SHP77 (cell line): Measurements from ENCODE around the gene ARHGEF6.
"Not testable (repeated sequence)": the region's sequence is repeated elsewhere in the genome, so short reads cannot be mapped to it uniquely, and the experiment has no call there.

Experiments used
- DNase-seq, 2 experiments: peaks; one replicate each; lab custom pipeline; 2025; lab: John Stamatoyannopoulos, UW

The ARHGEF6 gene

DNA sequence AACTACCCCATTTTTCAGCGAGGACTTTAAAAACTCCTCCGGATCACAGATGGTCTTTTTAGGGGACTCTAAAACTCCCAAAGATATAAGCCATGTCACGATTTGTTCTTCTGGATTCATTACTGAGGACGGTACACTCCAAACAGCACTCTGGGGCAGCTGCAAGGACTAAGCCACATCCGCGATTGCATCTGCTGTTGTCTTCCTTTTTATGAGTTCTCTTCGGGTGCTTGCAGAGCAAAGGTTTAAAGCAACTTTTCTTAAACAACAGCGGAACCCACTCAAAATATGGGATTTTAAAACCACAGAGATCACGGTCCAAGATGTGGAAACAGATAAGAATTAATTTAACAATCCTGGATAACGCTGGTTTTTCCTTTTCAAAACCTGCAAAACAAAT, at the start of gene ARHGEF6:
ARHGEF6 (minus strand) TSS at position 170 of the 400 bp plus-strand sequence; CDS start at position 120, 50 bp downstream.
- DNase-seq: no peak

DNA sequence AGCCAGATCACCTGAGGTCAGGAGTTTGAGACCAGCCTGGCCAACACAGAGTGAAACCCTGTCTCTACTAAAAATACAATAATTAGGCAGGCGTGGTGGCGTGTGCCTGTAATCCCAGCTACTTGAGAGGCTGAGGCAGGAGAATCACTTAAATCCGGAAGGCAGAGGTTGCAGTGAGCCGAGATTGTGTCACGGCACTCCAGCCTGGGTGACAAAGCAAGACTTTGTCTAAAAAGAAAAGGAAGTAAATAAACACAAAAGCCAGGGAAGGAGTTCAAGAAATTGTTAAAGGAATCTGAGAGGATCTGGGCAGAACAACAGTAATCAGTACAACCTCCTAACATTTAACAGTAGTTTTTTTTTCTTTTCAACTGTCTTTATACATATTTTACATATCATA, 48.7 kb upstream of the ARHGEF6 start:
- no peak for DNase-seq

GRCh38 chrX:136828830-136829229, 48.1 kb upstream of the ARHGEF6 start:
- no peak for DNase-seq

DNA sequence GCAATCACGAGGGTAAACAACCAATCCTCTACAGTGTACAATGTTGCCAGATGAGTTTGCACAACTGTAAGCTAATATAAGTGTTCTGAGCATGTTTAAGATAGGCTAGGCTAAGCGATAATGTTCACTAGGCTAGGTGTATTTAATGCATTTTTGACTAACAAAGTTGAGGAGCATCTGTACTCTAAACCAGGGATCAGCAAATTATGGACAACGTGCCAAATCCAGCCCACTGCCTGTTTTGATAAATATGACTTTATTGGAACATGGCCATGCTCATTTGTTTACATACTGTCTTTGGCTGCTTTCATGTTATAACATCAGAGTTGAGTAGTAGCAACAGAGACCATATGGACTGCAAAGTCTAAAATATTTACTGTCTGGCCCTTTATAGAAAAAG, 46.3 kb upstream of the ARHGEF6 start:
- no peak for DNase-seq

DNA sequence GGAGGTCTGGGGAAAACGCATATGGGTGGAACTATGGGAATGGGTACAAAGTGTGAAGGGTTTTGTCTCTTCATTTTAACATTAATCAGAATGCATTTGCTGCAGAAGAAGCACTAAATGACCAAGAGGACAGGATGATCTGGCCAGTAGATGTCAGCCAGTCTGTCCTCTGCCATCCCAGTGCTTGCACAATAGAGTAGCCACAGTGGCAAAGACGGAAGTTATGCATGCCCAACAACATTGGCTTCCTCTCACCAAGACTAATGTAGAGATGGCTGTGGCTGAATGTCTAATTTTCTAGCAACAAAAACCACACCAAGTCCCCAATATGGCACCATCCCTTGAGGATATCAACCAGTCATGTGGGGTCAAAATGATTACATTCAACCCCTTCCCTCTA, 45.0 kb upstream of the ARHGEF6 start:
- DNase-seq: no peak

GRCh38 chrX:136823175-136823574, 42.4 kb upstream of the ARHGEF6 start:
- DNase-seq: no peak

DNA sequence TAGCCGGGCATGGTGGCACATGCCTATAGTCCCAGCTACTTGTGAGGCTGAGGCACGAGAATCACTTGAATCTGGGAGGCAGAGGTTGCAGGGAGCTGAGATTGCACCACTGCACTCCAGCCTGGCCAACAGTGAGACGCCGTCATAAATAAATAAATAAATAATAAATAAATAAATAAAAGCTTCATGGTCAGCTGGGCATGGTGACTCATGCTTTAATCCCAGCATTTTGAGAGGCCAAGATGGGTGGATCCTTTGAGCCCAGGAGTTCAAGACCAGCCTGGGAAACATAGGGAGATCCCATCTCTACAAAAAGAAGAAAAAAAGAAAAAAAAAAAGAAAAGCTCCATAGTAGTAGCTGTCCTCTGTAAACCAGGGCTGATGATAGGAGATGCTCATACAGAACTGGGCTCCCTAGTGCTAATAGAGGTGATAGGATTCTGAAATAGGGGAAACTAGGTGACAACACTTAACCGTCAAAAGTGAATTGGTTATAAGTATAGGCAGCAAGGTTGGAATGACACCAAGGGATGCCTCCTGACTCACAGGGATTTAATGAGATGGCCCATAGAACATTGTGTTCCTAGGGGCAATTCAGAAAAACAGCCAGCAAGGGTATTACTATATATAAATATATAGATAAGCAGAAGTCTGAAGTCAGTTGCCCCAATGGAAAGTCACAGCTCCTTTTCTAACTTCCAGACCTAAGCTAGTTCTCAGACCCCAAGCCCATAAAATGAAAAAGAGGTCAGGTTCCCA, 41.8 kb upstream of the ARHGEF6 start:
- no peak for DNase-seq

- DNase-seq: not testable (repeated sequence)
Observed at GRCh38 chrX:136819756-136820155, 39.0 kb upstream of the ARHGEF6 start.

DNA sequence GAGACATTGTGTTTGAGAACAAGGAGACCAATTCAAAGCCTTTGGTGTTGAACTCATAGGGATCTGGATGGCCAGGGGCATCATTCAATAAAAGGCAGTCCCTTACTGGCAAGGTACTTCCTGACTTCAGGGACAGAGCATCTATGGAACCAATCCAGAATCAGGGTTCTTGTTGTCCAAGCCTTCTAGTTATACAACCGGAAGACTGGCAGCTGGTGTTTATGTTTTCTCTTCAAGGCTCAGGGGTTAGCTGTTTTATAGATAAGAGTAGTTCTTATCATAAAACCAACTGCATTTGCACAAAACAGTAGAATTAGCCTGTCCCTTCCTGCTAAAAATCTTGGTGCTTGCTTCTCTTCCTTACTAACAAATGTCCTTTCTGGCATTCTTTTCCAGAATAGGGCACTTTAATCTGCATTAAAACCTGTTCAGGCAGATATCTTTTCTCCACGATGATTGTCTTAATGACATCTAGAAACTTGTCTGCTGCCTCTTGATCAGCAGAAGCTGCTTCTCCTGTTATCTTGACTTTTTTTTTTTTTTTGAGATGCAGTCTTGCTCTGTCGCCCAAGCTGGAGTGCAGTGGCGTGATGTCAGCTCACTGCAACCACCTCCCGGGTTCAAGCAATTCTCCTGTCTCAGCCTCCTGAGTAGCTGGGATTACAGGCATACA, 38.4 kb upstream of the ARHGEF6 start:
- DNase-seq: no peak

DNA sequence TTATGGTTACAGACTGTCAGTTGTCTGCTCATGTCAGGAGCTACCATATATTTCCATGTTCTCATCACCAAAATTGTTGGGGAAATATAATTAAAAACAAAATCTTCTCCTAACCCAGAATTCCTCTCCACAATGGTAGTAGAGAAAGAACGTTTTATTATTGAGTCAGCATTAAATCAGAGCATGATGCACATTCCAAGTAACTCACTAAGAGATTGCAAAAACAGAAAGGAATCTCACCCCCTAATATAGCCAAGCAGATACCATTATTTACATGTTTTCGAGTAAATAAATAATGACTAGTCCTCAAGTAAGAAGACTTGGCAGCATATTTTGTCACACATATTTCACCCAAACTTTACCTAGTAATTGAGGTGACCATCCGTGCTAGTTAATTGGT, 36.2 kb upstream of the ARHGEF6 start:
- no peak for DNase-seq

GRCh38 chrX:136814847-136815750, 34.4 kb upstream of the ARHGEF6 start:
- no peak for DNase-seq

- DNase-seq: no peak
Observed at GRCh38 chrX:136812286-136812685, 31.6 kb upstream of the ARHGEF6 start.

DNA sequence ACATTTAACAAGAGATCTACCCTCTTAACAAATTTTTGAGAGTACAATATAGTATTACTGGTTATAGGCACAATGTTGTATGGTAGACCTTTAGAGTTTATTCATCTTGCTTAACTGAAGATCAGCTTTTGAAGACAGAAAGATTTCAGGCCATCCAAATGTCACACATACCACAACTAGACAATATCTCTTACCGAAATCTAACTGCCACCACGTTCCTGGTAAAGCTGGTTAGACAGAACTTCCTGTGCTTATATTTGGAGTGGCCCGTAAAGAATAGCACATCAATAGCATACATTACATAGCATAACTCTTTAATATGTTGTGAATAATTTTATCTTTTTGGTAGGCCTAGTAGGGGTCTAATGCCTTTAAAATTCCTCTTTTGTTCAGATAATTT, 29.8 kb upstream of the ARHGEF6 start:
- no peak for DNase-seq

GRCh38 chrX:136806891-136807410, 26.2 kb upstream of the ARHGEF6 start:
- DNase-seq: no peak

DNA sequence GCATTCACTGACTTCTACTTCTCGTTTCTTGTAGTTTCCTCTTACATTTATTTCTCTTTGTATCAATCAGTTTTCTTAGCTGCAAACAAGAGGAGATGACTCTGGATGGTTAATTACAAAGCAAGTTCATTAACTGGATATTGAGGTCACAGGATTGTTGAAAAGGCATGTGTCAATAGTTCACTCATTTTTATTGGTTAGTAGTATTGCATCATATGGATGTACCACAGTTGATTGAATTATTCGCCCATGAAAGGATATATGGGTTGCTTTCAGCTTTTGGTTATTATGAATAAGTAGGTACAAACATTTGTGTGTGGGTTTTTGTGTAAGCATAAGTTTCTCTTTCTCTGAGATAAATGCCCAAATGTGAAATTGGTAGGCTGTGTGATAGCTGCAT, 21.8 kb upstream of the ARHGEF6 start:
- no peak for DNase-seq

DNA sequence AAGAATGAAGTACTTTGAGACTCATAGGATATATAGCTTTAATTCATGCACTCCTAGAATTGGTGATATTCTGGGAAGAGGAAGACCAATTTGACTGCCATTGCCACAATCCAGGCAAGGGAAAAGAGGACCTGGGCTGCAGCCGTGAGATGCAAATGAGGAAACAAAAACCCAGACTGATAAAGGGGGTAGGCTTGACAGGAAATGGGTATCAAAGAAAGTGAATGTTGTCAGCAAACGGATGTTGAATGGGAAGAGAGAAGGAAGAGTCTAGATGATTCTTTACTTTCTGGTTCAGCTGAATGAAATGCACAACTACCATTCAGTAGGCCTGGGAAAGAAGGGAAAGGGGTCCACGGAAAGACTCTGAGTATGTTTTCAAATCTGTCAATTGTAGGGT, 17.1 kb upstream of the ARHGEF6 start:
- DNase-seq: no peak

- DNase-seq: not testable (repeated sequence)
Observed at GRCh38 chrX:136795132-136795531, 14.4 kb upstream of the ARHGEF6 start.

DNA sequence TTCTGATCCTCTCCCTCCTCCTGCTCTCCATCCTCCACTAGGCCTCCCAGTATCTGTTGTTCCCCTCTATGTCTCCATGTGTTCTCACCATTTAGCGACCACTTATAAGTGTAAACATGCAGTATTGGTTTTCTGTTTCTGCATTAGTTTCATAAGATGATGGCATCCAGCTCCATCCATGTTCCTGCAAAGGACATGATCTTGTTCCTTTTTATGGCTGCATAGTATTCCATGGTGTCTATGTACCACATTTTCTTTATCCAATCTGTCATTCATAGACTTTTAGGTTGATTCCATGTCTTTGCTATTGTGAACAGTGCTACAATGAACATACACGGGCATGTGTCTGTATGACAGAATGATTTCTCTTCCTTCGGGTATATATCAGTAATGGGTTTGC, 13.9 kb upstream of the ARHGEF6 start:
- DNase-seq: not testable (repeated sequence)

- no peak for DNase-seq
Observed at GRCh38 chrX:136794080-136794479, 13.3 kb upstream of the ARHGEF6 start.

DNA sequence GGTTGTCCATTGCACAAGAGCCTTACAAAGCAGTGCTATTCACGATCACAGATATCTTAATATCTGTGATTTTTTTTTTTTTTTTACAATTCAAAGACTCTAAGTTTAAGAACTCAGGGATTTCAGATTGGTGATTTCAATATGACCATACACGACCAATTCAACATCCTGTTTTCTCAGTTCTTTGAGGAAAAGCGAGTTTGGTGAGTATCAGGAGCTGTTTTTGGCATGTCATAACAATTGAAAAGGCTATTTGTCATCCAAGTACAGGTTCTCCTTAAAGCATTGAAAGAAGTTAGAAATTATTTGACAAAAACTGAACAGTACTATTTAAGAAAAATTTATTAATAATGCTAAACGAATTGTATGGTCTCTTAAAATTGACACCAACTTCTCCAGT, 9.1 kb upstream of the ARHGEF6 start:
- no peak for DNase-seq

GRCh38 chrX:136784231-136784630, 3.5 kb upstream of the ARHGEF6 start:
- DNase-seq: no peak

DNA sequence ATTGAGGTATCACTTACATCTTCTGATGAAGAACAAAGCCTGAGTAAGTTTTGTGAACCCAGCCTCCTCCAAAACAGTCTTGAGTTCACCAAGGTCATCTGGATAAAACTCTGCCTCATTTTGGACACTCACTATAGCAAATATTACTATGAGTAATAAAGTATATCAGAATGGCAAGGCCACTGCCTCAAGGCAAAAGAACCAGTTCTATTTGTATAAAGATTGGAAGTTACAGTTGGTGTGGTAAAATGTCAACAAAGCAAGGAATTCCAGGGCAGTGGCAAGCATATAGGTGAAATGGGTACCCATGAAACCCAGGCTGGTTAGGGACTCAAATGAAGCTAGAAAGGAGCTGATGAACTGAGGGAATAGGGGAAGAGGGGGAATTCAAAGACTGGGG, 2.4 kb upstream of the ARHGEF6 start:
- DNase-seq: no peak
